H9 (cell line): Measurements from ENCODE around the gene INSC. TPM values are rescaled to one million over a fixed set of nuclear protein-coding genes. Genes with fewer than 3 reads are reported as not detected.

Experiments
- DNase-seq: peaks from one replicate; pipeline ENCODE4 v3.0.0-alpha.2; 2017
- H2AFZ ChIP-seq: one replicate; pipeline ENCODE4 v1.6.1; 2013; ENCODE audit warnings: mild to moderate bottlenecking, low read length, control low read depth, moderate library complexity
- H2AK5ac ChIP-seq: 2 replicates; pipeline ENCODE4 v1.6.1; 2013; ENCODE audit warnings: low read length, control low read depth, mixed read lengths; ENCODE audit not compliant: insufficient read length
- H2BK120ac ChIP-seq: one replicate; pipeline ENCODE4 v1.6.1; 2013; ENCODE audit warnings: low read depth, mild to moderate bottlenecking, low read length, control low read depth, inconsistent platforms; ENCODE audit not compliant: poor library complexity, severe bottlenecking
- H2BK12ac ChIP-seq: 2 replicates; pipeline ENCODE4 v1.6.1; 2013; ENCODE audit warnings: low read length, control low read depth, mixed read lengths, low read depth; ENCODE audit not compliant: insufficient read length
- H2BK15ac ChIP-seq: 2 replicates; pipeline ENCODE4 v1.6.1; 2013; ENCODE audit warnings: low read depth, low read length, control low read depth
- H2BK20ac ChIP-seq: one replicate; pipeline ENCODE4 v1.6.1; 2013; ENCODE audit warnings: low read depth, mild to moderate bottlenecking, low read length, control low read depth, inconsistent platforms; ENCODE audit not compliant: poor library complexity, severe bottlenecking
- H2BK5ac ChIP-seq: 2 replicates; pipeline ENCODE4 v1.6.1; 2013; ENCODE audit warnings: low read length, control low read depth, mixed read lengths; ENCODE audit not compliant: insufficient read length
- H3K14ac ChIP-seq: 2 replicates; pipeline ENCODE4 v1.6.1; 2013; ENCODE audit warnings: low read length, control low read depth; ENCODE audit not compliant: insufficient read depth
- H3K18ac ChIP-seq: 2 replicates; pipeline ENCODE4 v1.6.1; 2013; ENCODE audit warnings: low read depth, mild to moderate bottlenecking, mixed read lengths, low read length, control low read depth; ENCODE audit not compliant: insufficient read length
- H3K23ac ChIP-seq: 2 replicates; pipeline ENCODE4 v1.6.1; 2013; ENCODE audit warnings: low read length, control low read depth, mixed read lengths, low read depth; ENCODE audit not compliant: insufficient read length
- H3K23me2 ChIP-seq: 2 replicates; pipeline ENCODE4 v1.6.1; 2013; ENCODE audit warnings: low read depth, mild to moderate bottlenecking, mixed read lengths, low read length, control low read depth; ENCODE audit not compliant: insufficient read length, poor library complexity, severe bottlenecking
- H3K27ac ChIP-seq: 2 replicates; pipeline ENCODE4 v1.5.1; 2013; ENCODE audit warnings: low read length, control low read depth, mixed read lengths, low read depth; ENCODE audit not compliant: insufficient read length
- H3K27me3 ChIP-seq: 2 replicates; pipeline ENCODE4 v1.6.1; 2013; ENCODE audit warnings: low read length, control low read depth, inconsistent platforms; ENCODE audit not compliant: insufficient read depth
- H3K4ac ChIP-seq: 2 replicates; pipeline ENCODE4 v1.6.1; 2013; ENCODE audit warnings: low read depth, mild to moderate bottlenecking, control low read depth, inconsistent platforms, low read length, moderate library complexity
- H3K4me1 ChIP-seq: 2 replicates; pipeline ENCODE4 v1.6.1; 2013; ENCODE audit warnings: low read length, control low read depth, inconsistent platforms; ENCODE audit not compliant: insufficient read depth
- H3K4me2 ChIP-seq: 2 replicates; pipeline ENCODE4 v1.6.1; 2013; ENCODE audit warnings: low read length, control low read depth, mixed read lengths; ENCODE audit not compliant: insufficient read length, insufficient read depth
- H3K56ac ChIP-seq: 2 replicates; pipeline ENCODE4 v1.6.1; 2013; ENCODE audit warnings: low read depth, mild to moderate bottlenecking, mixed read lengths, low read length, control low read depth; ENCODE audit not compliant: insufficient read length
- H3K79me1 ChIP-seq: 2 replicates; pipeline ENCODE4 v1.6.1; 2013; ENCODE audit warnings: low read depth, mild to moderate bottlenecking, moderate library complexity, low read length, control low read depth, inconsistent platforms; ENCODE audit not compliant: insufficient read depth, poor library complexity, severe bottlenecking
- H3K79me2 ChIP-seq: 2 replicates; pipeline ENCODE4 v1.6.1; 2013; ENCODE audit warnings: low read length, control low read depth, inconsistent platforms; ENCODE audit not compliant: insufficient read depth
- H3K9ac ChIP-seq: 2 replicates; pipeline ENCODE4 v1.6.1; 2013; ENCODE audit warnings: low read length, control low read depth, mixed read lengths; ENCODE audit not compliant: insufficient read length; ENCODE audit errors: extremely low read depth
- H3K9me3 ChIP-seq: one replicate; pipeline ENCODE4 v1.6.1; 2013; ENCODE audit warnings: low read depth, low read length, inconsistent platforms; ENCODE audit not compliant: control insufficient read depth
- H3T11ph ChIP-seq: one replicate; pipeline ENCODE4 v1.6.1; 2013; ENCODE audit warnings: mild to moderate bottlenecking, low read length, control low read depth, inconsistent platforms
- H4K20me1 ChIP-seq: one replicate; pipeline ENCODE4 v1.6.1; 2013; ENCODE audit not compliant: control insufficient read depth, insufficient read length, insufficient read depth
- H4K5ac ChIP-seq: 2 replicates; pipeline ENCODE4 v1.6.1; 2013; ENCODE audit warnings: low read depth, mild to moderate bottlenecking, mixed read lengths, low read length, control low read depth; ENCODE audit not compliant: insufficient read length
- H4K8ac ChIP-seq: replicated peaks from 2 replicates; pipeline ENCODE4 v1.6.1; 2013; ENCODE audit warnings: low read length, control low read depth, mixed read lengths, low read depth; ENCODE audit not compliant: insufficient read length
- H4K91ac ChIP-seq: 2 replicates; pipeline ENCODE4 v1.6.1; 2013; ENCODE audit warnings: low read depth, mild to moderate bottlenecking, moderate library complexity, mixed read lengths, low read length, control low read depth; ENCODE audit not compliant: insufficient read length
- H3K27ac Mint-ChIP-seq, 3 experiments: 2 replicates in 2 of 3; 3 replicates in 1 of 3; pipeline ENCODE4 v1.8.0; 2020 to 2021; ENCODE audit warnings: mixed read lengths in 3 of 3, mild to moderate bottlenecking in 1 of 3, moderate library complexity in 1 of 3
- H3K27me3 Mint-ChIP-seq: 2 replicates; pipeline ENCODE4 v1.8.0; 2021; ENCODE audit warnings: low read depth, mild to moderate bottlenecking, moderate library complexity, mixed read lengths
- H3K36me3 Mint-ChIP-seq, 3 experiments: 2 replicates in 2 of 3; 3 replicates in 1 of 3; pipeline ENCODE4 v1.8.0; 2020 to 2021; ENCODE audit warnings: low read depth in 3 of 3, mixed read lengths in 3 of 3; ENCODE audit not compliant: insufficient read depth in 1 of 3
- H3K4me1 Mint-ChIP-seq, 2 experiments: 2 replicates each; pipeline ENCODE4 v1.8.0; 2020; ENCODE audit warnings: mixed read lengths in 2 of 2
- H3K4me3 Mint-ChIP-seq, 2 experiments: 2 replicates in 1 of 2; 3 replicates in 1 of 2; pipeline ENCODE4 v1.8.0; 2020 to 2021; ENCODE audit warnings: mild to moderate bottlenecking in 2 of 2, mixed read lengths in 2 of 2, moderate library complexity in 1 of 2
- H3K9me3 Mint-ChIP-seq, 2 experiments: 2 replicates in 1 of 2; 3 replicates in 1 of 2; pipeline ENCODE4 v1.8.0; 2020; ENCODE audit warnings: mild to moderate bottlenecking in 2 of 2, mixed read lengths in 2 of 2, moderate library complexity in 1 of 2
- CTCF ChIP-seq: fragments of 200-600 bp; sonication (generic); conservative IDR thresholded peaks from 3 replicates; pipeline ENCODE4 v1.8.0; 2021; ENCODE audit warnings: antibody characterized with exemption, mild to moderate bottlenecking
- WGBS: extraction: QIAGEN DNeasy Blood & Tissue Kit; methylation state at CpG from one replicate; pipeline ENCODE4 v1.1.7; 2013; ENCODE audit warnings: missing lambda C conversion rate, low lambda C conversion rate, mixed read lengths; ENCODE audit not compliant: insufficient read length; ENCODE audit errors: extremely low coverage; 5-methylcytosine and 5-hydroxymethylcytosine counted together
- total RNA-seq: library from RNA; stranded (reverse); gene quantifications from 2 replicates; pipeline ENCODE4 v1.2.1, GENCODE V29; 2021

INSC gene
- total RNA-seq, 1 experiment from 2014 or later = not detected

DNA sequence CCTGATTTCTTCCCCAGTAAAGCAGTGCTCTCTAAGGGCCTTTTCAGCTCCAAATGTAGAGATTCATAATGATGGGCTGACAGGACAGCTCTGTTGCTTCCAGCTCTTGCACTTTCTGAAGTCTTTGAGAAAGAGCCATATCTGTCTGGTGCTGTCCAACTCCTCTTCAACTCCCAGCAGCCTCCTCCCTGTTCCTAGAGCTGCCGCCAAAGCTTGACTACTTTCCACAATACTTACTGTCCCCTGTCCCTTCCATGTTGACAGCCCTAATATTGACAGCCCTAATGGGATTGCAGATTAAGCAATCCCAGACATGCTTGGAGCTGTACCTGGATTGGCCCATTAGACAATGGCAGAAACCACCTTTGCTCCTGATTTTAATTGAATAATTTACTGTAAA, 29.6 kb downstream of the INSC start:
- H3K18ac ChIP-seq = no peak overlapping the region
- Mint-ChIP-seq H3K27me3 (no peaks in the 10 kb centered on the region), H3K36me3 (no peaks in the 10 kb centered on the region), H3K27ac (no peak overlapping the region), H3K9me3 (no peaks in the 10 kb centered on the region), H3K4me3 (no peak overlapping the region), H3K4me1 (peaks cover 11% of the 10 kb centered on the region in 2 experiments)
- H3K9ac ChIP-seq = no peak overlapping the region
- H2BK120ac ChIP-seq = no peak overlapping the region
- H4K5ac ChIP-seq = no peak overlapping the region
- no peak overlapping the region for H2BK15ac ChIP-seq
- H3K56ac ChIP-seq = no peak overlapping the region
- no peak for TF ChIP-seq CTCF
- no peak overlapping the region for H3K4me2 ChIP-seq
- no peaks in the 10 kb centered on the region for H3K9me3 ChIP-seq
- 0 out of 2 replicates have a peak, but pooled peaks cover 3% of the 10 kb centered on the region for H3K4me1 ChIP-seq
- no peaks in the 10 kb centered on the region for H3K79me1 ChIP-seq
- H3K23me2 ChIP-seq = no peaks in the 10 kb centered on the region
- H3T11ph ChIP-seq = no peak overlapping the region
- no peak overlapping the region for H3K14ac ChIP-seq
- no peak overlapping the region for H2BK20ac ChIP-seq
- no peaks in the 10 kb centered on the region for H3K79me2 ChIP-seq
- H4K20me1 ChIP-seq = no peaks in the 10 kb centered on the region
- no peak overlapping the region for H2BK5ac ChIP-seq
- H2AFZ ChIP-seq = no peak overlapping the region
- WGBS = no CpG with 5 or more reads among the region's 1 CpG
- H2BK12ac ChIP-seq = no peak overlapping the region
- no peak overlapping the region for H4K8ac ChIP-seq
- H3K27me3 ChIP-seq = no peaks in the 10 kb centered on the region
- DNase-seq = no peak
- H3K4ac ChIP-seq = no peak overlapping the region
- no peak overlapping the region for H2AK5ac ChIP-seq
- no peak overlapping the region for H3K27ac ChIP-seq
- H4K91ac ChIP-seq = no peak overlapping the region
- H3K23ac ChIP-seq = no peak overlapping the region
